Tibial nerve (tissue), 4 donors: ENCODE data around the gene IFNB1.

ENCODE experiments used
- CTCF ChIP-seq, 5 experiments: fragments of 200-600 bp in 3 of 5; fragments of 450-650 bp in 2 of 5; sonication (generic) in 3 of 5; IDR thresholded peaks; one replicate each; pipeline ENCODE4 v1.5.1; 2016 to 2019; ENCODE audit warnings: antibody characterized with exemption in 5 of 5, mild to moderate bottlenecking in 3 of 5, moderate library complexity in 2 of 5
- EP300 ChIP-seq, 2 donors: sonication (generic); formaldehyde crosslinking; IDR thresholded peaks; one replicate each; pipeline ENCODE4 v1.6.1; 2017; ENCODE audit warnings: antibody characterized with exemption in 2 of 2, mild to moderate bottlenecking in 1 of 2
- POLR2A ChIP-seq, 2 donors: fragments of 450-650 bp; IDR thresholded peaks; one replicate each; pipeline ENCODE4 v1.6.1; 2017; ENCODE audit warnings: antibody characterized with exemption in 2 of 2, mild to moderate bottlenecking in 2 of 2, moderate library complexity in 2 of 2

- TF ChIP-seq CTCF (IDR thresholded peaks at IDR 0.05) (no peak), POLR2A (IDR thresholded peaks at IDR 0.05) (no peak), EP300 (IDR thresholded peaks at IDR 0.05) (no peak)
Observed at GRCh38 chr9:21031808-21032183, 45.9 kb downstream of the IFNB1 start.
